ENCODE data around the gene YIPF6. TPM values are rescaled to one million over a fixed set of nuclear protein-coding genes. Genes with fewer than 3 reads are reported as not detected.
A peak's percentile ranks its signal among the peaks of the same experiment; 100 is the strongest.
"Not testable (repeated sequence)": the region's sequence is repeated elsewhere in the genome, so short reads cannot be mapped to it uniquely, and the experiment has no call there.

The YIPF6 gene
- total RNA-seq, 4 donors from 2014 or later = 18.0 to 30.5 (median 25.7) TPM

DNA sequence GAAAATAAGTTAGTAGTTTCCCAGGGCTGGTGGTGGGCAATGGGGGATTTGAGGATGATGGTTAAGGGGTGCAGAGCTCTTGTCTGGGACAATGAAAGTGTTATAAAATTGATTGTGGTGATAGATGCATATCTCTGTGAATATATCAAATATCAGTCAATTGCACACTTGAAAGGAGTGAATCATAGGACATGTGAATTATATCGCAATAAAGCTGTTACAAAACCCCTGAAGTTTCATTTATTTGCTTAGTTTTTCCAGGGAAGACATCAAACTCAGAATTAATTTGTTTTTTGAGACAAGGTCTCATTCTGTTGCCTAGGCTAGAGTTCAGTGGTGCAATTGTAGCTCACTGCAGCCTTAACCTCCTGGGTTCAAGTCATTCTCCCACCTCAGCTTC is 17.9 kb upstream of the YIPF6 start:
- Histone ChIP-seq H3K4me1 (no peaks in the 10 kb centered on the region), H3K27ac (no peak overlapping the region), H3K36me3 (no peaks in the 10 kb centered on the region), H3K27me3 (no peaks in the 10 kb centered on the region), H3K9me3 (no peaks in the 10 kb centered on the region), H3K4me3 (no peak overlapping the region)
- DNase-seq (ENCODE audit: low spot score in 2 of 2) = no peak
- TF ChIP-seq, protein P1, sequence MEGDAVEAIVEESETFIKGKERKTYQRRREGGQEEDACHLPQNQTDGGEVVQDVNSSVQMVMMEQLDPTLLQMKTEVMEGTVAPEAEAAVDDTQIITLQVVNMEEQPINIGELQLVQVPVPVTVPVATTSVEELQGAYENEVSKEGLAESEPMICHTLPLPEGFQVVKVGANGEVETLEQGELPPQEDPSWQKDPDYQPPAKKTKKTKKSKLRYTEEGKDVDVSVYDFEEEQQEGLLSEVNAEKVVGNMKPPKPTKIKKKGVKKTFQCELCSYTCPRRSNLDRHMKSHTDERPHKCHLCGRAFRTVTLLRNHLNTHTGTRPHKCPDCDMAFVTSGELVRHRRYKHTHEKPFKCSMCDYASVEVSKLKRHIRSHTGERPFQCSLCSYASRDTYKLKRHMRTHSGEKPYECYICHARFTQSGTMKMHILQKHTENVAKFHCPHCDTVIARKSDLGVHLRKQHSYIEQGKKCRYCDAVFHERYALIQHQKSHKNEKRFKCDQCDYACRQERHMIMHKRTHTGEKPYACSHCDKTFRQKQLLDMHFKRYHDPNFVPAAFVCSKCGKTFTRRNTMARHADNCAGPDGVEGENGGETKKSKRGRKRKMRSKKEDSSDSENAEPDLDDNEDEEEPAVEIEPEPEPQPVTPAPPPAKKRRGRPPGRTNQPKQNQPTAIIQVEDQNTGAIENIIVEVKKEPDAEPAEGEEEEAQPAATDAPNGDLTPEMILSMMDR (IDR thresholded peaks at IDR 0.05) = no peak
- TF ChIP-seq POLR2AphosphoS5 (IDR thresholded peaks at IDR 0.05) (no peak), EP300 (IDR thresholded peaks at IDR 0.05) (no peak), POLR2A (IDR thresholded peaks at IDR 0.05) (no peak)
- WGBS = 96% methylated on average over 1 of the region's 1 CpG

DNA sequence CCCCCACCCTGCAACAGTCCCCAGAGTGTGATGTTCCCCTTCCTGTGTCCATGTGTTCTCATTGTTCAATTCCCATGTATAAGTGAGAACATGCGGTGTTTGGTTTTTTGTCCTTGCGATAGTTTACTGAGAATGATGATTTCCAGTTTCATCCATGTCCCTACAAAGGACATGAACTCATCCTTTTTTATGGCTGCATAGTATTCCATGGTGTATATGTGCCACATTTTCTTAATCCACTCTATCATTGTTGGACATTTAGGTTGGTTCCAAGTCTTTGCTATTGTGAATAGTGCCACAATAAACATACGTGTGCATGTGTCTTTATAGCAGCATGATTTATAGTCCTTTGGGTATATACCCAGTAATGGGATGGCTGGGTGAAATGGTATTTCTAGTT is 12.7 kb upstream of the YIPF6 start:
- not testable (repeated sequence) for H3K27me3 ChIP-seq; H3K36me3 ChIP-seq; H3K27ac ChIP-seq; H3K9me3 ChIP-seq; H3K4me3 ChIP-seq; H3K4me1 ChIP-seq; DNase-seq (ENCODE audit: low spot score in 2 of 2)
- WGBS = 94% methylated on average over 3 of the region's 3 CpGs

DNA sequence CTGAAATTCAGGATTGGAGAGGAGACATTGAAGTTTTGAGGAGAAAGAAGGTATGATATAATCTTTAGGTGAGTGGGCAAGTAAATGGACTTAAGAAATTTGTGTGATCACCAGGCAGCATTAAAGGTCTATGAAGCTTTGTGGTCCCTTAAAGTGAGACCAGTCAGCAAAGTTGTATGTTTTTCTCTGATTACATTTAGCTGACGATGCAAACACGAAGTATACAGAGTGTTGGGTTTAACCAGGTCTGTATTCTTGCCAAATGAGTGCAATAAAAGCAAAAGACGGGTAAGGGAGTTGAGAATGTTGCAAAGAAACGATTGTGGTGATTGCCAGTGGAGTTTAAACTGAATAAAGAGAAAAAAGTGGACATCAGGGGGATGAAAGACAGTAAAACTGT is 11.6 kb upstream of the YIPF6 start:
- 45% methylated on average over 4 of the region's 4 CpGs for WGBS
- no peak for DNase-seq (ENCODE audit: low spot score in 2 of 2)
- H3K9me3 ChIP-seq = no peaks in the 10 kb centered on the region
- no peaks in the 10 kb centered on the region for H3K36me3 ChIP-seq
- no peak overlapping the region for H3K4me3 ChIP-seq
- TF ChIP-seq EP300 (IDR thresholded peaks at IDR 0.05) (no peak), POLR2A (IDR thresholded peaks at IDR 0.05) (no peak), POLR2AphosphoS5 (IDR thresholded peaks at IDR 0.05) (no peak)
- TF ChIP-seq, protein P1 (IDR thresholded peaks at IDR 0.05) = no peak
- no peaks in the 10 kb centered on the region for H3K4me1 ChIP-seq
- H3K27me3 ChIP-seq = no peaks in the 10 kb centered on the region
- H3K27ac ChIP-seq = no peak overlapping the region

DNA sequence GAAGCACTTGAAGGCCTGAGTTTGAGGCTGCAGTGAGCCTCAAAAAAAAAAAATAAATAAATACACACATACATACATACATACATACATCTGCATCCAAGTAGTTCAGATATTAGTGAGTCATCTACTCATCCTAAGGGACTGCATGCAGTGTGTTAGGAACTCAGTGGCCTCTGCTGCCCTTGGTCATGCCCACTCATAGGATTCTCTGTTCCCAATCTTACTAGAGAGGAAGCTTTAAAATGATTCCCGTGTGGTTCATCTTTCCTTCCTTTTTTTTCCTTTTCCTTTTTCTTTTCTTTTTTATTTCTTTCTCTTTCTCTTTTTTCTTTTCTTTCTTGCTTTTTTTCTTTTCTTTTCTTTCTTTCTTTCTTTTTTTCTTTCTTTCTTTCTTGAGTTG is 10.9 kb upstream of the YIPF6 start:
- no peaks in the 10 kb centered on the region for H3K36me3 ChIP-seq
- 65% methylated on average over 1 of the region's 1 CpG for WGBS
- H3K4me1 ChIP-seq = no peaks in the 10 kb centered on the region
- no peaks in the 10 kb centered on the region for H3K9me3 ChIP-seq
- H3K27me3 ChIP-seq = no peaks in the 10 kb centered on the region
- H3K27ac ChIP-seq = no peak overlapping the region
- no peak for DNase-seq (ENCODE audit: low spot score in 2 of 2)
- TF ChIP-seq POLR2A (IDR thresholded peaks at IDR 0.05) (no peak), POLR2AphosphoS5 (IDR thresholded peaks at IDR 0.05) (no peak), EP300 (IDR thresholded peaks at IDR 0.05) (no peak)
- TF ChIP-seq, protein P1 (IDR thresholded peaks at IDR 0.05) = no peak
- no peak overlapping the region for H3K4me3 ChIP-seq

DNA sequence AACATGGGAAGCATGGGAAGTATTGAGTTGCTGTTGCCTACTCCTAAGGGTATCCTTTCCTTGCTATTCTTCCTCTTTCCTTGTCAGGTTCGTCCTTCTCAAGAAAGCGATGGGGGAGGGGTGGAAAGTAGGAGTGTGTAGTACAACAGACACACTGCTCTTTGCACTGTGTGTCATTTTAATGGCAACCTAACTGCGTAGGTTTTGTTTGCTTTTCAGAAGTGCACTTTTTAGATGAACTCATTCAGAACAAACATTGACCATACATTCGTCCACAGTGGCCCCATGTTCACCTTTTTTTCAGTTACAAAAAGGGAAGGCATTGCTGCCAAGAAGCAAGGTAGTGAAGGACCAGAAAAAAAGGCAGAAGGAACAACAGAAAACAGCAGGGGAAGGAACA is 10.2 kb upstream of the YIPF6 start:
- Histone ChIP-seq H3K4me1 (no peaks in the 10 kb centered on the region), H3K27ac (no peak overlapping the region), H3K27me3 (no peaks in the 10 kb centered on the region), H3K4me3 (no peak overlapping the region), H3K36me3 (no peaks in the 10 kb centered on the region), H3K9me3 (no peaks in the 10 kb centered on the region)
- TF ChIP-seq, protein P1 (IDR thresholded peaks at IDR 0.05) = no peak
- no peak for TF ChIP-seq POLR2A (IDR thresholded peaks at IDR 0.05)
- no peak for TF ChIP-seq EP300 (IDR thresholded peaks at IDR 0.05)
- no peak for TF ChIP-seq POLR2AphosphoS5 (IDR thresholded peaks at IDR 0.05)
- DNase-seq (ENCODE audit: low spot score in 2 of 2) = no peak
- 68% methylated on average over 4 of the region's 4 CpGs for WGBS

DNA sequence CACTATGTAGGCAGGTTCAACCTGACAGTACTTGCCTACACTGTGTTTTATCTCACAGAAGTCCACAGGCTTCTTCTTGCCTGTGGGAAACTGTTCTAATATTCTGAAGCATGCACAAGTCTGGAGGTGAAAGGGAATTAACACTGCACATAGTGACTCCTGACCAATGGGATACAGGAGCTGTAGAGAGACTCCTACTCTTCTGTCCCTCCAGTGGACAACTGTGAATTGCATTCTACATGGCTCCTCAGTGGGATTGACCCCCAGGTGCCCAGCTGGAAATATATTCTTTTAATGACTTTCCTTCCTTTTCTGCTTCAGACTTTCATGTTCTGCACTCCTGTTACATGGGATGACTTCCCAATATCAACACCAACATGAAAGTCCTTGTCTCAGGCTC is 8.2 kb upstream of the YIPF6 start:
- H3K27ac ChIP-seq = no peak overlapping the region
- no peaks in the 10 kb centered on the region for H3K9me3 ChIP-seq
- TF ChIP-seq, protein P1 (IDR thresholded peaks at IDR 0.05) = peak in 1 of 2 donors; percentile 9
- no peak for TF ChIP-seq POLR2A (IDR thresholded peaks at IDR 0.05)
- H3K36me3 ChIP-seq = no peaks in the 10 kb centered on the region
- DNase-seq (ENCODE audit: low spot score in 2 of 2) = no peak
- H3K4me1 ChIP-seq = no peaks in the 10 kb centered on the region
- no peak overlapping the region for H3K4me3 ChIP-seq
- H3K27me3 ChIP-seq = no peaks in the 10 kb centered on the region
